Measurements from ENCODE around the gene TSEN54.
"Not testable (repeated sequence)": the region's sequence is repeated elsewhere in the genome, so short reads cannot be mapped to it uniquely, and the experiment has no call there.

TSEN54 gene

DNA sequence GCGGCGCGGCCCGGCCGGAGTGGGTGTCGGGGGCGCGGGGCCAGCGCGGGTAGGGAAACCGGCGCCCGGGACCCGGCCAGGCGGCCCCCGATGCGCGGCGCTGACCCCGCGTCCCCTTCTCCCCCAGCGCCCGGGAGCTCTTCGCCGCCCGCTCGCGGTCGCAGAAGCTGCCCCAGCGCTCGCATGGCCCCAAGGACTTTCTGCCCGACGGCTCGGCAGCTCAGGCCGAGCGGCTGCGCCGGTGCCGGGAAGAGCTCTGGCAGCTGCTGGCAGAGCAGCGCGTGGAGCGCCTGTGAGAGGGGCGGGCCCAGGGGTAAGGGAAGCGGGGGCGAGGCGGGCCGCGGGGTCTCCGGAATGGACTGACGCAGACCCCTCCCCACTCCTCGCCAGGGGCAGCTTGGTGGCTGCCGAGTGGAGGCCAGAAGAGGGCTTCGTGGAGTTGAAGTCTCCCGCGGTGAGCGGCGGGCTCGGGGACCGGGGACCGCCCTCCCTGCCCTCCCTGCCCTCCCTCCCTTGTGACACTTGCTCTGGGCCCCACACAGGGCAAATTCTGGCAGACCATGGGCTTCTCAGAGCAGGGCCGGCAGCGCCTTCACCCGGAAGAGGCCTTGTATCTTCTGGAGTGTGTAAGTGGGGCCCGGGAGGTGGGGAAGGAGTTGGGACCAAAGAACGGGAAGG lies 430 bp downstream of the TSEN54 start:
- DNase-seq (ENCODE audit: low read depth, low spot score), result no peak
- Histone ChIP-seq H3K27ac (no peak overlapping the region), H3K9me3 (ENCODE audit: low read depth, low read length) (no peaks in the 10 kb centered on the region), H3K9ac (ENCODE audit: insufficient read length) (peak overlapping the region; percentile 78), H3K4me3 (peak overlapping the region; percentile 85), H3K36me3 (ENCODE audit: insufficient read depth, low read length) (no peaks in the 10 kb centered on the region)
- no peak for TF ChIP-seq POLR2AphosphoS5 (IDR thresholded peaks at IDR 0.05; ENCODE audit: borderline replicate concordance, low read depth, low read length)
- TF ChIP-seq FOXP2 (optimal IDR thresholded peaks at IDR 0.05; ENCODE audit: control extremely low read depth, extremely low read length, insufficient read depth), result no peak
- TF ChIP-seq EZH2 (IDR thresholded peaks at IDR 0.05), result no peak

DNA sequence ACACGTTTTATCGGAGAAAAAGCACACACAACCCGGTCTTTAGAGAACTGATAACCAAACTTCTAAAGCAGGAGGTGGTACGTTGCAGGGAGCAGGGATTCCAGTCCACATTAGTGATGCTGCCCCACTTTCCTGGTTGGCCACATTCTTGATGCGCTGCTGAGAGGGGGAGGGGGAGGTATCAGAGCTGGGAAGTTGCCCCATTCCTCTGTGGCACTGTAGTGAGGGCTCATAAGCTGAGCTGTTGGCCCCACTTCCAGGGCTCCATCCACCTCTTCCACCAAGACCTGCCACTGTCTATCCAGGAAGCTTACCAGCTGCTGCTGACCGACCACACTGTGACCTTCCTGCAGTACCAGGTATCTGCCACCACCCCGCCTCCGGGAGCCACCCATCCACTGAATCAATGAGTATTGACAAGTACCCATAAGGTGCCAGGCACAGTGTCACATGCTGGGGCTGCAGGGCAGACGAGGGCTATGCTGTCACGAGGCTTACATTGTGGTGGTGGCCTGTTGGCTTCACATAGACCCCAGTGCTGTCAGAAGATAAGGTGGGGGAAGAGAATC lies 1.1 kb downstream of the TSEN54 start:
- Histone ChIP-seq H3K36me3 (ENCODE audit: insufficient read depth, low read length) (no peaks in the 10 kb centered on the region), H3K27ac (no peak overlapping the region), H3K4me3 (peak overlapping the region; percentile 85), H3K9ac (ENCODE audit: insufficient read length) (peak overlapping the region; percentile 78), H3K9me3 (ENCODE audit: low read depth, low read length) (no peaks in the 10 kb centered on the region)
- no peak for DNase-seq (ENCODE audit: low read depth, low spot score)
- TF ChIP-seq EZH2 (IDR thresholded peaks at IDR 0.05) (no peak), POLR2AphosphoS5 (IDR thresholded peaks at IDR 0.05; ENCODE audit: borderline replicate concordance, low read depth, low read length) (no peak), FOXP2 (optimal IDR thresholded peaks at IDR 0.05; ENCODE audit: control extremely low read depth, extremely low read length, insufficient read depth) (no peak)

- H3K36me3 ChIP-seq (ENCODE audit: insufficient read depth, low read length), result no peaks in the 10 kb centered on the region
- no peak overlapping the region for H3K4me3 ChIP-seq
- H3K9me3 ChIP-seq (ENCODE audit: low read depth, low read length), result no peaks in the 10 kb centered on the region
- no peak for DNase-seq (ENCODE audit: low read depth, low spot score)
- H3K27ac ChIP-seq, result no peak overlapping the region
- H3K9ac ChIP-seq (ENCODE audit: insufficient read length), result no peak overlapping the region
- TF ChIP-seq FOXP2 (optimal IDR thresholded peaks at IDR 0.05; ENCODE audit: control extremely low read depth, extremely low read length, insufficient read depth) (no peak), EZH2 (IDR thresholded peaks at IDR 0.05) (no peak), POLR2AphosphoS5 (IDR thresholded peaks at IDR 0.05; ENCODE audit: borderline replicate concordance, low read depth, low read length) (no peak)
These were observed 1.9 kb downstream of the TSEN54 start for GRCh38 chr17:75518201-75518600.

DNA sequence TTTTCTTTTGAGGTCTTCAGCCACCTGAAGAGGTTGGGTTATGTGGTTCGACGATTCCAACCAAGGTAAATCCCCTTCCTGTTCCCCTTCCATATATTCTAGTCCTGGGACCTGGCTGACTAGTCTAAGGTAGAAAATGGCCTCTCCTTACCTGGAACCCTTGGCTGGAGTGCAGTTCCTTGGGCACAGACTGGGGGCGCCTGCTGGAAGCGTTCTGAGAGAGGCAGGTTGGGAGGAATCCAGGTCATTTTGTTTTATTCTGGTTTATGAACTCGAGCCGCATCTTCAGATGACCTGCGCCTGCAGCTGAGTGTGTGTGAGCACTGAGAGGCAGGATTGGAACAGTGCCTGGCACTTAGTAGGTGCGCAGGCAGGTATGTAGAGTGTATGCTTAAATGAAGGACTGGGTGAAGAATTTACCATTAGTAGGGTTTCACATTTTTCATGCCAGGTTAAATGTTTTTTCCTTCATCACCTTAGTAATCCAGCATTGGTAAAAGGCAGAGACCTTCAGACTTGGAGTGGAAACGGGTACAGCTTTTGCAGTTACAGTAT lies 2.7 kb downstream of the TSEN54 start:
- H3K9ac ChIP-seq (ENCODE audit: insufficient read length), result no peak overlapping the region
- no peak overlapping the region for H3K4me3 ChIP-seq
- no peak for TF ChIP-seq FOXP2 (optimal IDR thresholded peaks at IDR 0.05; ENCODE audit: control extremely low read depth, extremely low read length, insufficient read depth)
- no peak for TF ChIP-seq POLR2AphosphoS5 (IDR thresholded peaks at IDR 0.05; ENCODE audit: borderline replicate concordance, low read depth, low read length)
- no peak for TF ChIP-seq EZH2 (IDR thresholded peaks at IDR 0.05)
- H3K27ac ChIP-seq, result no peak overlapping the region
- no peak for DNase-seq (ENCODE audit: low read depth, low spot score)
- no peaks in the 10 kb centered on the region for H3K9me3 ChIP-seq (ENCODE audit: low read depth, low read length)
- no peaks in the 10 kb centered on the region for H3K36me3 ChIP-seq (ENCODE audit: insufficient read depth, low read length)

DNA sequence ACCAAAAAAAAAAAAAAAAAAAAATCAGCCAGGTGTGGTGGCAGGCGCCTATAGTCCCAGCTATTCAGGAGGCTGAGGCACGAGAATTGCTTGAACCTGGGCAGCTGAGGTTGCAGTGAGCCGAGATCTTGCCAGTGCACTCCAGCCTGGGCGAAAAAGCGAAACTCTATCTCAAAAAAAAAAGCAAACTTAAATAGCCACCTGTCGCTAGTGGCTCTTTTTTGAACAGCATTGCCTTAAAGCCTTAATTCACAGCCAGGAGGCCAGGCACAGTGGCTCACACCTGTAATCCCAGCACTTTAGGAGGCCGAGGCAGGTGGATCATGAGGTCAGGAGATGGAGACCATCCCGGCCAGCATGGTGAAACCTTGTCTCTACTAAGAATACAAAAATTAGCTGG lies 4.1 kb downstream of the TSEN54 start:
- not testable (repeated sequence) for DNase-seq (ENCODE audit: low read depth, low spot score); H3K4me3 ChIP-seq; H3K27ac ChIP-seq; H3K9ac ChIP-seq (ENCODE audit: insufficient read length); H3K9me3 ChIP-seq (ENCODE audit: low read depth, low read length); H3K36me3 ChIP-seq (ENCODE audit: insufficient read depth, low read length)

DNA sequence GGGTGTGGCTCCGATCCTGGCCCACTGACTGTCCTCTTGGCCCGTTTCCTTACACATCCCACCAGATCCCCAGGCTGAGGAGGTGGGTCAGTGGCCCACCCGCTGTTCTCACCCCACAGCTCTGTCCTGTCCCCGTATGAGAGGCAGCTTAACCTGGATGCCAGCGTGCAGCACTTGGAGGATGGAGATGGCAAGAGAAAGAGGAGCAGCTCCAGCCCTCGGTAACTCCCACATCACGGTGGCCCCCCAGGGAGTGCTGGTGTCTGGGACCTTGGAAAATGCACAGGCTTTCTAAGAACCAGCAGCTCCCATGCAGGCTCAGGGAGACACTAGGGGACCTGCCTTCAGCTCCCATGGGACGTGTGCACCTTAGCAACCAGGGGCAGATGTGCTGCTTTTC lies 5.0 kb downstream of the TSEN54 start:
- Histone ChIP-seq H3K9ac (ENCODE audit: insufficient read length) (no peak overlapping the region), H3K9me3 (ENCODE audit: low read depth, low read length) (no peaks in the 10 kb centered on the region), H3K4me3 (no peak overlapping the region), H3K36me3 (ENCODE audit: insufficient read depth, low read length) (no peaks in the 10 kb centered on the region), H3K27ac (no peak overlapping the region)
- TF ChIP-seq EZH2 (IDR thresholded peaks at IDR 0.05) (no peak), FOXP2 (optimal IDR thresholded peaks at IDR 0.05; ENCODE audit: control extremely low read depth, extremely low read length, insufficient read depth) (no peak), POLR2AphosphoS5 (IDR thresholded peaks at IDR 0.05; ENCODE audit: borderline replicate concordance, low read depth, low read length) (no peak)
- no peak for DNase-seq (ENCODE audit: low read depth, low spot score)

DNA sequence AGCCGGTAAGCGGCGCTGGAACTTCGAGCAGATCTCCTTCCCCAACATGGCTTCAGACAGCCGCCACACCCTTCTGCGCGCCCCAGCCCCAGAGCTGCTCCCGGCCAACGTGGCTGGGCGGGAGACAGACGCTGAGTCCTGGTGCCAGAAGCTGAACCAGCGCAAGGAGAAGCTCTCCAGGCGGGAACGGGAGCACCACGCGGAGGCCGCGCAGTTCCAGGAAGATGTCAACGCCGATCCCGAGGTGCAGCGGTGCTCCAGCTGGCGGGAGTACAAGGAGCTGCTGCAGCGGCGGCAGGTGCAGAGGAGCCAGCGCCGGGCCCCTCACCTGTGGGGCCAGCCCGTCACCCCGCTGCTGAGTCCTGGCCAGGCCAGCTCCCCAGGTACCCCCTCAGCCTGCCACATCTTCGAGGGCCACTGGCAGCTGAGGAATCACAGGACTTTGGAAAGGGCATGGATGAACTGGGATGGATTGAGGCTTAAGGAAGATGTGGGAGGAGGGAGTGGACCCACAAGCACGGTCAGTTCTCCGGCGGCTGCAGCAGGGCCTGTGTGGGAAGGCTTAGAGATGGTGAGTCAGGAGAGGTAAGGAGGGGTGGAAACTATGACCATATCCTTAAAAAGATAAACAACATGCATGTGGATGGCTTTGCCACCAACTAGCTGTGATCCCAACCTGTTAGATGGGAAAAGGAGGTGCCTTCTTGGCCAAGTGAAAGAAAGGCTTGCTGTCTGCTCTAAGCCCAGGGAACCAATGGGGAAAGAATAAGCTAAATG lies 5.8 kb downstream of the TSEN54 start:
- no peak overlapping the region for H3K9ac ChIP-seq (ENCODE audit: insufficient read length)

DNA sequence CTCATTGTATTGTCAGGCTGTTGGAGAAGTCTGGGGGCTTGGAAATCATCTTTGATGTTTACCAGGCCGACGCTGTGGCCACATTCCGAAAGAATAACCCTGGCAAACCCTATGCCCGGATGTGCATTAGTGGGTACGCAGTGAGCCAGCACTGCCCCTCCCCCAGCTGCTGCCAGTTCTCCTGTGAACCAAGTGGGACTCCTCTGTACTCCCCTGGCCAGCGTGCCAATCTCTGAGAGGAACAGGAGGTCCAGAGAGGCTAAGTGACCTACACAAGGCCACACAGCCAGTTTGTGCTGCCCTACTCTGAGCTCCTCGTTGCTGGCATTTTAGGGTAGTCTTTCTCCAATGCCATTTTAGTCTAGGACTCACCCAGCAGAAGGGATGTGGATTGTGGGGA lies 7.3 kb downstream of the TSEN54 start:
- no peaks in the 10 kb centered on the region for H3K9me3 ChIP-seq (ENCODE audit: low read depth, low read length)
- no peak for TF ChIP-seq EZH2 (IDR thresholded peaks at IDR 0.05)
- no peak for TF ChIP-seq FOXP2 (optimal IDR thresholded peaks at IDR 0.05; ENCODE audit: control extremely low read depth, extremely low read length, insufficient read depth)
- TF ChIP-seq POLR2AphosphoS5 (IDR thresholded peaks at IDR 0.05; ENCODE audit: borderline replicate concordance, low read depth, low read length), result no peak
- no peak for DNase-seq (ENCODE audit: low read depth, low spot score)
- no peaks in the 10 kb centered on the region for H3K36me3 ChIP-seq (ENCODE audit: insufficient read depth, low read length)
- H3K27ac ChIP-seq, result no peak overlapping the region
- H3K9ac ChIP-seq (ENCODE audit: insufficient read length), result no peak overlapping the region
- no peak overlapping the region for H3K4me3 ChIP-seq

More for the DNA sequence above, 5.8 kb downstream of the TSEN54 start:
- Histone ChIP-seq H3K27ac (no peak overlapping the region), H3K9me3 (ENCODE audit: low read depth, low read length) (no peaks in the 10 kb centered on the region), H3K4me3 (no peak overlapping the region), H3K36me3 (ENCODE audit: insufficient read depth, low read length) (no peaks in the 10 kb centered on the region)
- TF ChIP-seq POLR2AphosphoS5 (IDR thresholded peaks at IDR 0.05; ENCODE audit: borderline replicate concordance, low read depth, low read length) (no peak), EZH2 (IDR thresholded peaks at IDR 0.05) (no peak), FOXP2 (optimal IDR thresholded peaks at IDR 0.05; ENCODE audit: control extremely low read depth, extremely low read length, insufficient read depth) (no peak)
- DNase-seq (ENCODE audit: low read depth, low spot score), result no peak

Data from SK-N-MC (cell line).